Activated CD4-positive, alpha-beta memory T cell treated with anti-CD3 and anti-CD28 coated beads, Interleukin-2, amount 10 ng/mL, durations not matched to agents 7 days and 5 days (primary cell): Measurements from ENCODE around the gene FAM83D. TPM values are rescaled to one million over a fixed set of nuclear protein-coding genes. Genes with fewer than 3 reads are reported as not detected.
A peak's percentile ranks its signal among the peaks of the same experiment; 100 is the strongest.

Source experiments
- CTCF ChIA-PET: fragments of 350-600 bp; sonication (Branson Sonifier 250); formaldehyde crosslinking; loops from one replicate; lab custom pipeline; 2021; ENCODE audit warnings: antibody characterized with exemption, inconsistent platforms; lab: Charles Lee
- POLR2A ChIA-PET: fragments of 350-600 bp; sonication (Branson Sonifier 250); formaldehyde crosslinking; loops from one replicate; lab custom pipeline; 2021; ENCODE audit warnings: antibody characterized with exemption; lab: Charles Lee
- DNase-seq: peaks from one replicate; pipeline ENCODE4 v3.0.0-alpha.2; 2020
- H3K27ac Mint-ChIP-seq: one replicate; pipeline ENCODE4 v1.8.0; 2021; ENCODE audit warnings: mild to moderate bottlenecking, mixed read lengths
- H3K27me3 Mint-ChIP-seq: one replicate; pipeline ENCODE4 v1.8.0; 2021; ENCODE audit warnings: mixed read lengths
- H3K36me3 Mint-ChIP-seq: one replicate; pipeline ENCODE4 v1.8.0; 2021; ENCODE audit warnings: low read depth, mixed read lengths
- H3K4me1 Mint-ChIP-seq: one replicate; pipeline ENCODE4 v1.8.0; 2021; ENCODE audit warnings: mixed read lengths
- H3K4me3 Mint-ChIP-seq: one replicate; pipeline ENCODE4 v1.8.0; 2021; ENCODE audit warnings: mild to moderate bottlenecking, mixed read lengths
- H3K9me3 Mint-ChIP-seq: one replicate; pipeline ENCODE4 v1.8.0; 2021; ENCODE audit warnings: mixed read lengths
- total RNA-seq, 2 experiments: library from RNA; stranded (reverse); gene quantifications; one replicate each; pipeline ENCODE4 v1.2.3, GENCODE V29; 2021

FAM83D gene
- total RNA-seq, 2 experiments from 2014 or later, result 18.9 to 19.9 TPM

DNA sequence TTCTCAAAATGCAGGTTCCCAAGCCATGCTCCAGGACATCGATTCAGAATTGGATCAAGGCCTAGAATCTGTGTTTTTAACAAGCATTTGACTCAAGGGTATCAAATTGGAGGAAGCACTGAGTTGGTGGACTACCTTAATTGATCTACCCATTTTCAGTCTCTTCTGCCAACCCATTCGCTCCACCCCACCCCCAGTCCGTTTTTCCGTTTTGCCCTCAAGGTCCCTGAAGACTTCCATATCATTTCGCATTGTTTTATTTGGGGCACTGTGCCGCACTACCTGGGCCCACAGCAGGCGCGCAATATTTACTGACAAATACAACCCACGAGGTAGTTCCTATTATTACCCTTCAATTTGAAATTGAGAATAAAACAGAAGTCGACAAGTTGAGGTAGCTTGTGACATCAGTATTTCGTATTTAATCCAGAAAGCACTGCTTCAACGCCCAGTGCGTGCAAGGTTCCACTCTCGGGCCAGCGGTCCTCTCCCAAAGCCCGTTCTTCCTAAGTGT is 35.4 kb downstream of the FAM83D start:
- POLR2A ChIA-PET, result interaction anchor here (0.6 to 3.2 kb wide), 28 partner anchors 8 to 489 kb away, joined by 3 to 65 read pairs (median 6); partner anchors contain the start of genes ACTR5, FAM83D, PPP1R16B and RALGAPB
- no peak for DNase-seq
- Mint-ChIP-seq H3K36me3 (peaks cover 4% of the 10 kb centered on the region), H3K27ac (peak overlapping the region; percentile 80), H3K4me3 (peak overlapping the region; percentile 88), H3K27me3 (no peaks in the 10 kb centered on the region), H3K9me3 (no peaks in the 10 kb centered on the region), H3K4me1 (peaks cover 31% of the 10 kb centered on the region)
- CTCF ChIA-PET, result interaction anchor here (0.6 to 5.2 kb wide), 21 partner anchors 9 to 489 kb away, joined by 3 to 63 read pairs (median 4); partner anchors contain the start of genes ACTR5, FAM83D and RALGAPB

DNA sequence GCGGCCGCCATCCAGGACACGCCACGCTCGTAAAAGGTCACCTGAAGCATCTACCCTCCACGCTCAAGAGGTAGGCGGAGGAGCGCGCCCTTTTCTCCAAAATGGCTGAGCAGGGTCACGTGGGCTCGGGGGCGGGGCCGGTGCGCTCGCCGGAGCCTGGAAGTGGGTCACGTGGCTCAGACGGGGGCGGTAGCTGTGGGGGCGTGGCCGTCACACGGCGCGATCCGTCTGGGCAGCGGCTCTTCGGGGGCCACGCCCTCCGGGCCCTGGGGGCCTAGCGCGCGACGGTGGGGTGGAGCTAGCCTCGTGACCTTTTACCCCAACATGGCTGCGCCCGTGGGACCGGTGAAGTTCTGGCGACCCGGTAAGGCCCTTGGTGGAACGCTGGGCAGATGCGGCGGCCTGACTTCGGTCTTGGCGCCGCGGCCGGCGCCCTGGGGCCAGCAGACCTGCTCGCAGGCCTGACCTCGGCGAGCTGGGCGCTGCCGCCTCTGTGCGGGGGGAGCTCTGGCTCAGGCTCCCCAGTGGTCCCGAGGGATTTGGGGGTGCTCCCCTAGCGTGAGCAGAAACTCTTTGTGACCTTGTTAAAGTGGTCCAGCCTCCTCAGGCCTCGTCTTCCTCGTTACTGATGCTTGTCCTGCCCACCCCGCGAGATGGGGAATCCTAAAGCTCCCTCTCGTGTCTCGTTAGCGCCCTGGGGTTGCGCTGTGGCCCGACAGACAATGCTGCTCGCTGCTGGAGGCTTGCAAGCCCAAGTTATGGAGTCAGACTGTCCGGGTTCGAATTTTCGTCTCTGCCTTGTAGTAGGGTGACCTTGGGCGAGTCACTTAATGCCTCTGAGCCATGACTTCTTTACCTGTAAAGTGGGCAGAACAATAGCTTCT is 36.1 kb downstream of the FAM83D start, which contains the start of gene DHX35:
Gene DHX35, plus strand, starts transcription at position 301 of the 884 bp plus-strand sequence. Its CDS starts 24 bp downstream, at position 325.
- ChIA-PET CTCF (interaction anchor here (0.6 to 5.2 kb wide), 24 partner anchors 8 to 490 kb away, joined by 3 to 63 read pairs (median 4); partner anchors contain the start of genes ACTR5, FAM83D and RALGAPB), POLR2A (interaction anchor here (0.7 to 3.2 kb wide), 29 partner anchors 8 to 1783 kb away, joined by 3 to 65 read pairs (median 6); partner anchors contain the start of genes ACTR5, FAM83D, MROH8 and PPP1R16B)
- H3K27ac Mint-ChIP-seq, result peak within 1 kb of the TSS; percentile 80
- H3K36me3 Mint-ChIP-seq, result peaks cover 4% of the 10 kb centered on the region
- peak within 1 kb of the TSS; percentile 88 for H3K4me3 Mint-ChIP-seq
- H3K4me1 Mint-ChIP-seq, result peaks cover 31% of the 10 kb centered on the region
- no peaks in the 10 kb centered on the region for H3K27me3 Mint-ChIP-seq
- DNase-seq, result peak; percentile 99
- H3K9me3 Mint-ChIP-seq, result no peaks in the 10 kb centered on the region

DNA sequence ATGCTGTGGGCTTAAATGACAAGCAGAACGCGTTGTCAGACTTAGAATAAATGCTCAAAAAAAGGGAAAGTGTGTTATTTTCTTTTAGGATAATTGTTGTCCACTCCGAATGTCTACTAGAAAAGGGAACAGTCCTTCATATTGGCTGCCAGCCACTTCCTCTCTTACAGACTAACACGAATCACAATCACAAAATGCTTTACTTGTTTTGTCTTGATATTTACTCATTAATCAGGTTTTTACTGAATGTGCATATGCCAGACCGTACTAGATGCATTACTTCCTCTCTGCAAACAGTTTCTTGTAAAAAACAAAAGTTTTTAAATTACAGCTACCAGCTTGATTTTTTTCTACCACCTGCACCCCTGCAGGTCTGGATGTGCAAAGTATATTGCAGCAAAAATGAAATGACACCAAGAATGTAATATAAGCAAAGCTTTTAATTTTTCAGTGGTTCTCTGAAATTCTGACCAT is 36.7 kb downstream of the FAM83D start:
- peaks cover 31% of the 10 kb centered on the region for H3K4me1 Mint-ChIP-seq
- no peak for DNase-seq
- ChIA-PET CTCF (interaction anchor here (0.6 to 5.2 kb wide), 20 partner anchors 11 to 490 kb away, joined by 3 to 63 read pairs (median 4); partner anchors contain the start of genes ACTR5, FAM83D and RALGAPB), POLR2A (interaction anchor here (0.9 to 3.2 kb wide), 18 partner anchors 9 to 1784 kb away, joined by 3 to 65 read pairs (median 6); partner anchors contain the start of genes FAM83D, MROH8, PPP1R16B and RPN2)
- H3K27me3 Mint-ChIP-seq, result no peaks in the 10 kb centered on the region
- H3K27ac Mint-ChIP-seq, result peak overlapping the region; percentile 69
- H3K36me3 Mint-ChIP-seq, result peaks cover 4% of the 10 kb centered on the region
- no peaks in the 10 kb centered on the region for H3K9me3 Mint-ChIP-seq
- peak overlapping the region; percentile 88 for H3K4me3 Mint-ChIP-seq

DNA sequence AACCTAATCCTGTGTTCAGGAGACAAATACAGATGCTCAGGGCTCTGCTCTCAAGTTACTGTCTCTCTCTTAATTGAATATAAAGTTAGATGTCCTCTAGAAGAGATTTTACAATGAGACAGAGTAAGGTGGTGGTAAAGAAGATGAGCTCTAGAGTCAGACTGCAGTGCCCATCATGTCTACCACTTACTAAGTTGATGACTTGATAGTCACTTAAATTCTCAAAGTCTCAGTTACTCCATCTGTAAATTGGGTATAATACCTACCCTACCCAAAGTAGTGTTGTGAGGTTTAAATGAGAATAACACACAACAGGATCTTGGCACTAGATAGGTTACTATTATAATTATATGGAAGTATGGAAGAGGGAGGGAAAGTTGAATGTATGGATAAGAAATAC is 37.5 kb downstream of the FAM83D start:
- ChIA-PET POLR2A (interaction anchor here (1.7 to 3.2 kb wide), 7 partner anchors 10 to 61 kb away, joined by 6 to 65 read pairs (median 10); partner anchors contain the start of gene FAM83D), CTCF (interaction anchor here (0.6 to 5.2 kb wide), 8 partner anchors 26 to 318 kb away, joined by 3 to 63 read pairs (median 4); partner anchors contain the start of gene FAM83D)
- H3K36me3 Mint-ChIP-seq, result peaks cover 4% of the 10 kb centered on the region

DNA sequence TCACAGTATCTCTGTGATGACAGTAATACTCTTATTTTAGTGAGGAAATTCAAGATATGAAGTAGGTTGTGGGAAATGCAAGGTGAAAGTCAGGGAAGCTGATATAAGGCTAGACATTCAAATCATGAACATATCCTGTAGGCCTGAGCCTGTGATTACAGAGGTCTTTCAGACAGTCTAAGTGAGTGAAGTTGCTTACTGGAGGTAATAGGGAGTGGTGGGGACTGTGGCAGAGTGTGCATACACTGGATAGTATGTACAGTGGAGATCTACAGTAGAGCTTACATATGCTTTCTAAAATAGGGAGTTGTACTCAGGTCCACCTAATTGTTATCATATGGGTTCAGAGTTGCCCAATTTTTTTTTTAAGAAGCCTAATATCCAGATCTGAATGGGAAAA is 39.0 kb downstream of the FAM83D start:
- H3K9me3 Mint-ChIP-seq, result no peaks in the 10 kb centered on the region
- peaks cover 31% of the 10 kb centered on the region for H3K4me1 Mint-ChIP-seq

More for the DNA sequence above, 37.5 kb downstream of the FAM83D start:
- Mint-ChIP-seq H3K9me3 (no peaks in the 10 kb centered on the region), H3K4me3 (no peak overlapping the region), H3K27ac (no peak overlapping the region), H3K27me3 (no peaks in the 10 kb centered on the region), H3K4me1 (peaks cover 31% of the 10 kb centered on the region)
- DNase-seq, result no peak

DNA sequence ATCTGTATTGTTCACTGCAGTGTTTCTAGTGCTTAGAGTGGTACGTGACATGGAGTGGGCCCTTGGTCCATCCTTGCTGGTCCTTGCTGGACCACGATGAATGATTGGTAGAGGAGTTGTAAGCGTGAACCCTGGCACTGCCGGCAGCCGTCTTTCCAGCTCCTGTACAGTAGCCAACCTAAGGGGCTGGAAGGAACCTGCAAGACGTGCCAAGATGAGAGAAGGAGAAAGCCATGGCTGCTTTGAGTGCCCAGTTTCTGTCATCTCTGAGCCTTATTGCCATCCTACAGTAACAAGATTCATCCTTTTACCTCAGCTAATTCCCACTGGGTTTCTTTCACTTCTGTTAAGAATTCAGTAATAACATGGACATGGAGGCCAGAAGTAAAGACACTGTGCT is 41.9 kb downstream of the FAM83D start:
- ChIA-PET CTCF (no interaction called here), POLR2A (no interaction called here)
- no peak overlapping the region for H3K27ac Mint-ChIP-seq
- H3K9me3 Mint-ChIP-seq, result no peaks in the 10 kb centered on the region
- H3K4me1 Mint-ChIP-seq, result peaks cover 18% of the 10 kb centered on the region
- peaks cover 26% of the 10 kb centered on the region for H3K36me3 Mint-ChIP-seq
- no peak overlapping the region for H3K4me3 Mint-ChIP-seq
- no peaks in the 10 kb centered on the region for H3K27me3 Mint-ChIP-seq
- DNase-seq, result no peak

More for the DNA sequence above, 39.0 kb downstream of the FAM83D start:
- ChIA-PET POLR2A (interaction anchor here (0.7 kb wide), 1 partner anchor 117 kb away, joined by 4 read pairs; no protein-coding TSS in a partner anchor), CTCF (interaction anchor here (5.1 to 5.2 kb wide), 2 partner anchors 37 to 83 kb away, joined by 50 to 63 read pairs; partner anchors contain the start of gene FAM83D)
- H3K4me3 Mint-ChIP-seq, result no peak overlapping the region
- peaks cover 9% of the 10 kb centered on the region for H3K36me3 Mint-ChIP-seq
- no peak for DNase-seq
- no peaks in the 10 kb centered on the region for H3K27me3 Mint-ChIP-seq
- H3K27ac Mint-ChIP-seq, result no peak overlapping the region

DNA sequence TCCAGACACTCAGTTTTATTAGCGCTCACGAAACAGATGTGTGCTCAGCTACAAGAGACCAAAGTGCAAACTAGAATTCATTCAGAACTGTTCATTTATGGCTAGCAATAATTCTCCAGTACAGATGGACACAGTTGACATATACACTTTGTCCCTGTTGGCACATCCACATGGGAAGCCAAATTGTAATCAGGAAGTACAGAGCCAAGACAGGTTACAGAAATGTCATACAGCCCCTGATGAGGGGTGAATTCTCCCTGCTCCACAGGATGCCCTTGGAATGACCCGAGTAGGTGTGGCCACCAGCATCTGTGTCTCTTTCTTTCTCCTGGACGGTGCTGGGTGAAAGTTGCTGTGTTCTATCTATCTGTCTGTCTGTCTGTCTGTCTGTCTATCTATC is 43.5 kb downstream of the FAM83D start:
- Mint-ChIP-seq H3K27ac (no peak overlapping the region), H3K4me1 (peaks cover 16% of the 10 kb centered on the region), H3K27me3 (no peaks in the 10 kb centered on the region), H3K9me3 (no peaks in the 10 kb centered on the region), H3K4me3 (no peak overlapping the region), H3K36me3 (peaks cover 35% of the 10 kb centered on the region)
- ChIA-PET POLR2A (interaction anchor here (0.7 to 1.3 kb wide), 2 partner anchors 8 to 9 kb away, joined by 3 to 6 read pairs; partner anchors contain the start of gene DHX35), CTCF (interaction anchor here (2.0 kb wide), 1 partner anchor 8 kb away, joined by 8 read pairs; the partner anchor contains the start of gene DHX35)
- no peak for DNase-seq

DNA sequence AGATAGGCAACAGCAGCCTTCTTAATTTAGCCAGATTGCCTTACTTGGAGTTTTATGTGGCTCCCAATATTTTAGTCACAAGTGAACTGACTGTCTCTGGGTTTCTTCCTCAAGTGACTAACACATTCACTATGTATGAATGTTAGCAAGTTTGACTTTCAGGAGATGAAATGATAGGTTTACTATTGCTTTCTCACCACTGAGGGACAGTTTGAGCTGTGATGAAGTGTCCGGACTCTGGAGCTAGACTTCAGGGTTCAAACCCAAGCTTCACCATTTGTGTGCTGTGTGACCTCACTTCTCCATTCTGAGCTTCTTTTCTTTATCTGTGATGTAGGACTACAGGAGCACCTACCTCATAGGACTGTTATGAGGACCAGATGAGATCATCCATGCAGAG is 44.1 kb downstream of the FAM83D start:
- H3K9me3 Mint-ChIP-seq, result no peaks in the 10 kb centered on the region
- no peak for DNase-seq
- ChIA-PET POLR2A (interaction anchor here (1.3 kb wide), 1 partner anchor 9 kb away, joined by 6 read pairs; the partner anchor contains the start of gene DHX35), CTCF (interaction anchor here (2.0 kb wide), 1 partner anchor 9 kb away, joined by 8 read pairs; the partner anchor contains the start of gene DHX35)
- H3K36me3 Mint-ChIP-seq, result peaks cover 35% of the 10 kb centered on the region
- no peak overlapping the region for H3K27ac Mint-ChIP-seq
- peaks cover 18% of the 10 kb centered on the region for H3K4me1 Mint-ChIP-seq
- H3K27me3 Mint-ChIP-seq, result no peaks in the 10 kb centered on the region
- H3K4me3 Mint-ChIP-seq, result no peak overlapping the region

DNA sequence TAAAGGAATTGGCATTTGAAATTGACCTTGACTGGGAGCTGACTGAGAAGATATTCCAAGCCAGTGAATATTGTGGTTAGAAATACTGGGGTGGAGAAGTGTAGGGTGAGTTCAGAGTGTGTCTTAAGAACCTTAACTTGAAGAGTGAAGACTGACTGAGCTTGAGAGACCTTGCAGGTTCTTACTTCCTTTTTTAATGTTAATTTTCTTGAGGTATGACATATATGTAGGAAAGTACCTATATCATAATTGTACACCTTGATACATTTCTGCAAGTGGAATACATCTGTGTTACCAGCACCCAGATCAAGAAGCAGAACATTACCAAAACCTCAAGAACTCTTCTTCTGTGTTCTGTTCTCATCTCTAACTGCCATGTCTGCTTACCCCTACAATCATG is 46.9 kb downstream of the FAM83D start:
- no peaks in the 10 kb centered on the region for H3K9me3 Mint-ChIP-seq
- CTCF ChIA-PET, result interaction anchor here (0.8 kb wide), 1 partner anchor 11 kb away, joined by 3 read pairs; the partner anchor contains the start of gene DHX35
- H3K36me3 Mint-ChIP-seq, result peaks cover 35% of the 10 kb centered on the region
- DNase-seq, result no peak
- H3K27me3 Mint-ChIP-seq, result no peaks in the 10 kb centered on the region
- H3K4me1 Mint-ChIP-seq, result peaks cover 18% of the 10 kb centered on the region
- POLR2A ChIA-PET, result interaction anchor here (2.0 kb wide), 1 partner anchor 11 kb away, joined by 7 read pairs; the partner anchor contains the start of gene DHX35
- H3K4me3 Mint-ChIP-seq, result no peak overlapping the region
- H3K27ac Mint-ChIP-seq, result no peak overlapping the region

DNA sequence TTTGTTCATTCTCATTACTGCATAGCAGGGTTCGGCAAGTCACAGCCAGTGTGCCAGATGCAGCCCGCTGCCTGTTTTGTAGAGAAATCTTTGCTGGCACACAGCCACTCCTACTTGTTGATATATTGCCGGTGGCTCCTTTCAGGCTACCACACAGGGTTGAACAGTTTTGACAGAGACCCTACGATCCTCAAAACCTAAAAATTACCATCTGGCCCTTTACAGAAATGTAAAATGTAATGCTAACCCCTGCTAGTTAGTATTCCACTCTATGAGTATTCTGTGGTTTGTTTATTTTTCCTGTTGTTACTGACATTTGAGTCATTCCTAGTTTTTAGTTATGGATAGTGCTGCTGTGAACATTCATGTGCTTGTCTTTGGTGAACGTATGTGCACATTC is 47.4 kb downstream of the FAM83D start:
- POLR2A ChIA-PET, result interaction anchor here (0.6 to 2.0 kb wide), 2 partner anchors 12 to 164 kb away, joined by 3 to 7 read pairs; partner anchors contain the start of gene DHX35

DNA sequence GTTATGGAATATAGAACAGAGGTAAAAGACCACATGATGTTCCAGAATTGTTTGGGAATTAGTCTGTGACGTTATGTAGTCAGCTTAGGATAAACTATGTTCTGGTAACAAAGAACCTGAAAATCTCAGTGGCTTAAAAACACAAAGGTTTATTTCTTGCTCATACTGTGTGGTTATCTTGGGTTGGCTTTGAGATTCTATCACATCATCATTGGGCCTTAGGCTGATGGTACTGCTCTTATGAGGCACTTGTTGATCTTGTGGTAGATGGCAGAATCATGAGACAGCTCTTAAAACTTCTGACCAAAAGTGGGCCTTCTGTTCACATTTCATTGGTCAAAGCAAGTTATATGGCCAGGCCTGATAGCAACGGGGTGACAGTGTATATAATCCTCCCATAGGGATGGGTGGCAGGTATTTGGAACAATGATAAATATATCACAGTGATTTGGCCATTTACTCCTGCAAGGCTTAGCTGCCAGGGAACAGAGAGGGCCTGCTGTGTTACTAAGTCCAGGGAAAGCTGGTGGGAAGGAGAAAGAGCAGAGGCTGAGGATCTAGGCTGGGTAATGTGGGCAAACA is 49.4 kb downstream of the FAM83D start:
- ChIA-PET POLR2A (interaction anchor here (2.5 kb wide), 1 partner anchor 13 kb away, joined by 9 read pairs; the partner anchor contains the start of gene DHX35), CTCF (interaction anchor here (1.4 kb wide), 1 partner anchor 13 kb away, joined by 3 read pairs; the partner anchor contains the start of gene DHX35)
- no peak overlapping the region for H3K27ac Mint-ChIP-seq
- H3K36me3 Mint-ChIP-seq, result peaks cover 26% of the 10 kb centered on the region
- no peaks in the 10 kb centered on the region for H3K9me3 Mint-ChIP-seq
- no peak overlapping the region for H3K4me3 Mint-ChIP-seq
- peaks cover 18% of the 10 kb centered on the region for H3K4me1 Mint-ChIP-seq
- H3K27me3 Mint-ChIP-seq, result no peaks in the 10 kb centered on the region
- DNase-seq, result no peak

More for the DNA sequence above, 47.4 kb downstream of the FAM83D start:
- Mint-ChIP-seq H3K27ac (no peak overlapping the region), H3K4me3 (no peak overlapping the region), H3K27me3 (no peaks in the 10 kb centered on the region), H3K36me3 (peaks cover 35% of the 10 kb centered on the region), H3K9me3 (no peaks in the 10 kb centered on the region), H3K4me1 (peaks cover 18% of the 10 kb centered on the region)
- CTCF ChIA-PET, result interaction anchor here (0.8 kb wide), 1 partner anchor 12 kb away, joined by 3 read pairs; the partner anchor contains the start of gene DHX35
- DNase-seq, result no peak
